HepG2 (cell line): ENCODE data around the gene RECK. TPM values are rescaled to one million over a fixed set of nuclear protein-coding genes. Genes with fewer than 3 reads are reported as not detected.

ENCODE experiments used
- AHDC1 ChIP-seq: sonication (generic); formaldehyde crosslinking; IDR thresholded peaks from 2 replicates; pipeline ENCODE4 v1.5.1; 2020; ENCODE audit warnings: mild to moderate bottlenecking, missing genetic modification reagents, borderline replicate concordance
- HNF1B ChIP-seq: sonication (generic); formaldehyde crosslinking; IDR thresholded peaks from 2 replicates; pipeline ENCODE4 v1.5.1; 2020; ENCODE audit warnings: mild to moderate bottlenecking, moderate library complexity, missing genetic modification reagents
- IRF9 ChIP-seq: sonication (generic); formaldehyde crosslinking; IDR thresholded peaks from 2 replicates; pipeline ENCODE4 v1.8.0; 2022; ENCODE audit warnings: missing genetic modification reagents, mild to moderate bottlenecking, borderline replicate concordance
- MEIS1 ChIP-seq: sonication (generic); formaldehyde crosslinking; IDR thresholded peaks from 2 replicates; pipeline ENCODE4 v1.9.0; 2021; ENCODE audit warnings: mild to moderate bottlenecking, missing genetic modification reagents, moderate library complexity, borderline replicate concordance
- SPEN ChIP-seq: sonication (generic); formaldehyde crosslinking; IDR thresholded peaks from 2 replicates; pipeline ENCODE4 v1.5.1; 2020; ENCODE audit warnings: low read depth, mild to moderate bottlenecking, missing genetic modification reagents
- YY1 ChIP-seq: IDR thresholded peaks from 2 replicates; pipeline ENCODE4 v1.6.1; 2011; ENCODE audit warnings: low read length, low read depth, moderate library complexity, mild to moderate bottlenecking; ENCODE audit not compliant: insufficient read depth, insufficient replicate concordance
- ZBTB44 ChIP-seq: sonication (generic); formaldehyde crosslinking; IDR thresholded peaks from 2 replicates; pipeline ENCODE4 v1.4.0; 2020; ENCODE audit warnings: missing genetic modification reagents
- ZGPAT ChIP-seq: IDR thresholded peaks from 2 replicates; pipeline ENCODE4 v1.6.1; 2016; ENCODE audit warnings: mild to moderate bottlenecking
- ZNF276 ChIP-seq: sonication (generic); formaldehyde crosslinking; IDR thresholded peaks from 2 replicates; pipeline ENCODE4 v1.4.0; 2020; ENCODE audit warnings: mild to moderate bottlenecking, low read depth, missing genetic modification reagents
- ZNF431 ChIP-seq: sonication (generic); formaldehyde crosslinking; IDR thresholded peaks from 2 replicates; pipeline ENCODE4 v1.9.0; 2022; ENCODE audit warnings: missing genetic modification reagents, low read depth, mild to moderate bottlenecking, borderline replicate concordance
- ZNF883 ChIP-seq: sonication (generic); formaldehyde crosslinking; IDR thresholded peaks from 2 replicates; pipeline ENCODE4 v1.5.1; 2020; ENCODE audit warnings: mild to moderate bottlenecking, missing genetic modification reagents; ENCODE audit errors: not compliant biosample characterization
- ZNF891 ChIP-seq: sonication (generic); formaldehyde crosslinking; IDR thresholded peaks from 2 replicates; pipeline ENCODE4 v1.5.0; 2020; ENCODE audit warnings: mild to moderate bottlenecking, missing genetic modification reagents
- polyA plus RNA-seq, 8 experiments: library from polyadenylated mRNA; depleted of rRNA in 3 of 8; stranded (reverse) in 7 of 8; unstranded in 1 of 8; fragments of >200 nt; fragmentation: Illumina TruSeq in 4 of 8; extraction: Trizol in 4 of 8; gene quantifications; 2 replicates each; pipeline versions ENCODE4 v1.2.1 to v1.2.3, GENCODE V29; 2011 to 2016; ENCODE audit warnings: low read depth in 4 of 8, missing spikeins in 1 of 8, mixed read lengths in 1 of 8; ENCODE audit not compliant: insufficient read depth in 1 of 8
- total RNA-seq, 5 experiments: library from RNA; depleted of rRNA; stranded (reverse); fragments of >200 nt; fragmentation: Illumina TruSeq; extraction: Trizol; gene quantifications; 2 replicates each; pipeline ENCODE4 v1.2.3, GENCODE V29; 2016; ENCODE audit warnings: low read depth in 1 of 5

The RECK gene
- total and polyA plus RNA-seq, 2 of the 13 experiments (the other 11 are each of a cell fraction or from before 2014, with no cell fraction given): 3.1 to 4.8 TPM

- TF ChIP-seq ZBTB44 (CRISPR knock-in tag): no peak
- no peak for TF ChIP-seq ZNF276 (CRISPR knock-in tag)
- TF ChIP-seq YY1: peak; percentile 87
- TF ChIP-seq IRF9: peak; percentile 35; the same call in 1 of the 2 replicates
- TF ChIP-seq AHDC1: no peak
- TF ChIP-seq ZNF891: peak; percentile 57; the same call in 1 of the 2 replicates
- 0 out of 2 replicates have a peak, but pooled peaks have one; percentile 32 for TF ChIP-seq MEIS1 (CRISPR knock-in tag)
- TF ChIP-seq ZNF431 (CRISPR knock-in tag): 0 out of 2 replicates have a peak, but pooled peaks have one; percentile 38
- peak; percentile 61; the same call in 1 of the 2 replicates for TF ChIP-seq ZGPAT
- no peak for TF ChIP-seq HNF1B (CRISPR knock-in tag)
- TF ChIP-seq SPEN (CRISPR knock-in tag): peak; percentile 27; the same call in 1 of the 2 replicates
- TF ChIP-seq ZNF883 (CRISPR knock-in tag): no peak
These were observed at the start of gene RECK (continued) for GRCh38 chr9:36036780-36037548.
